GM10266 (cell line): Measurements from ENCODE around the gene NRL.

Experiments used
- DNase-seq: peaks from one replicate; pipeline ENCODE4 v3.0.0; 2012; ENCODE audit errors: extremely low spot score
- TF ChIP-seq, protein P1 (sequence below): IDR thresholded peaks from 2 replicates; pipeline ENCODE4 v1.5.1; 2012; ENCODE audit warnings: mild to moderate bottlenecking, low read depth; ENCODE audit not compliant: control insufficient read depth, insufficient read depth; ENCODE audit errors: missing control alignments

Gene NRL

DNA sequence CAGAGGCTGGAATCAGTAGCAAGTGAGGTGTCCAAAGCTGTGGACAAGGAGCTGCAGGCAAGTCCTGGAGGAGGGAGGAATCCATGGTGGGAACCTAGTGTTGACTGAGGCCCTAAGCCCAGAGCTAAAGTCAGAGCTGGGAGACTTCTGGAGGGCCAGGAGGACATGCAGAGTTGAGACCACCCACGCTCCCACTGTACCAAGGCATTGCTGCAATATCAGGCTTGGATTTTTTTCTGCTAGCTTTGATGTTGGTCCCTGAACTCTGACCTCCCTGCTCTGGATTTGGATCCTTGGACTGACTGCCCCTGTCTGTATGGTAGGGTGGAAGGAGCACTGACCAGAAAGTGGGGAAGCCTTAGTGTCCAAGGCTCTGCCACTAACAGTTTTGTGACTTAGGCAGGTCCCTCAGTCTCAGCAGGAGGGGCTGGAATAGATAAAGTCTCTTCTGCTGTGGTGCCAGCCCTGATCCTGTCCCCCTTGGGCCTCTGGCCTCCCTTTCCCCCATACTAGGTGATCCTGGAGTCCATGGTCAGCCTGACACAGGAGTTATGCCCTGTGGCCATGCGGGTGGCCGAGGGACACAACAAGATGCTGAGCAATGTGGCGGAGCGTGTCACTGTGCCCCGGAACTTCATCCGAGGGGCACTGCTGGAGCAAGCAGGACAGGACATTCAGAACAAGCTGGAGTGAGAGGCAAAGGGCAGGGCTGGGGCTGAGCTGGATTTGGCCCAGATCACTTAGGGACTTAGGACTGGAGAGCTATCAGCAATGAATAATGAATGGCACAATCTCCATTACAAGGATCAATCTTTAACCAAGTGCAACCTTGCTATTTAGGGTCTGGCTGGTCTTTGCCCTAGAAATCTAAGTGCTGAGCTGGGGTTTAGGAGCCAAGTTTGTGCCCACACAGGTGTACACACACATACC lies 53.5 kb downstream of the NRL start:
- TF ChIP-seq, protein P1, sequence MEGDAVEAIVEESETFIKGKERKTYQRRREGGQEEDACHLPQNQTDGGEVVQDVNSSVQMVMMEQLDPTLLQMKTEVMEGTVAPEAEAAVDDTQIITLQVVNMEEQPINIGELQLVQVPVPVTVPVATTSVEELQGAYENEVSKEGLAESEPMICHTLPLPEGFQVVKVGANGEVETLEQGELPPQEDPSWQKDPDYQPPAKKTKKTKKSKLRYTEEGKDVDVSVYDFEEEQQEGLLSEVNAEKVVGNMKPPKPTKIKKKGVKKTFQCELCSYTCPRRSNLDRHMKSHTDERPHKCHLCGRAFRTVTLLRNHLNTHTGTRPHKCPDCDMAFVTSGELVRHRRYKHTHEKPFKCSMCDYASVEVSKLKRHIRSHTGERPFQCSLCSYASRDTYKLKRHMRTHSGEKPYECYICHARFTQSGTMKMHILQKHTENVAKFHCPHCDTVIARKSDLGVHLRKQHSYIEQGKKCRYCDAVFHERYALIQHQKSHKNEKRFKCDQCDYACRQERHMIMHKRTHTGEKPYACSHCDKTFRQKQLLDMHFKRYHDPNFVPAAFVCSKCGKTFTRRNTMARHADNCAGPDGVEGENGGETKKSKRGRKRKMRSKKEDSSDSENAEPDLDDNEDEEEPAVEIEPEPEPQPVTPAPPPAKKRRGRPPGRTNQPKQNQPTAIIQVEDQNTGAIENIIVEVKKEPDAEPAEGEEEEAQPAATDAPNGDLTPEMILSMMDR: no peak
- no peak for DNase-seq

DNA sequence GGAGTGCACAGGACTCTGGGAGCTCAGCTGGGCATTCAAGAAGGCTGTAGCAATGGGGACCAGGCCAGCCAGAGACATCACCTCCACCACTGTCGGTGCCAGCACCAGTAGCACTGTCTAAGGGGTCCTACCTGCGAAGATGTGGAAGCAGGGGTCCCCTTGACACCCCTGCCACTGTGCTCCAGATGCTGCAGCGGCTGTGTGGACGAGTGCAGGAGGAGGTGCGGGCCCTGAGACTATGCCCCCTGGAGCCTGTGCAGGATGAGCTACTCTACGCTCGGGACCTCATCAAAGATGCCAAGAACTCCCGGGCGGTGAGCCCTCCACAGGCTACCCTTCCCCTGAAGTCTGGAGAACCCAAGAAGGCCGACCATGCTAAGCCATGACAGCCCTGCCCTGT lies 54.3 kb downstream of the NRL start:
- TF ChIP-seq, protein P1: no peak
- no peak for DNase-seq

DNA sequence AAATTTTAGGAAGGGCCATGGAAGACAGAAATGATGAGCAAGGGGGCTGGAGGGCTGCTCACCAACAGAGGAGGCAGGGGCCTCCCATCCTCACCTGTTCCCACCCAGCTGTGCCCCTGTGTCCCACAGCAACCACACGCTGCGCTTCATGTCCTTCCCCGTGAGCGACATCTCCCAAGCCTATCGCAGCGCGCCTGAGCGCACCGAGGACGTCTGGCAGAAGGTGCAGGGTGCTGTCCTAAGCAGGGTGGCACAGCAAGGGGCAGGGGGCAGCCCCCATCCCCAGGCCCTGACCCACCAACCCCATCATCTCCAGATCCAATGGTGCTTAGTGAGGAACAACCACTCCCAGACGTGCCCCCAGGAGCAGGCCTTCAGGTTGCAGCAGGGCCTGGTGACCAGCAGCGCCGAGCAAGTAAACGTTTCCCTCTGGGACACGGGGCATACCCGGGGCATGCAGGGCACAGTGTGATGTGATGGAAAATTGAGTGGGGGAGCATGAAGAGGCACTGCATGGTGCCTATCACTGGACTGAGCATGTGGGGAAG lies 54.8 kb downstream of the NRL start:
- TF ChIP-seq, protein P1: no peak
- DNase-seq: no peak

DNA sequence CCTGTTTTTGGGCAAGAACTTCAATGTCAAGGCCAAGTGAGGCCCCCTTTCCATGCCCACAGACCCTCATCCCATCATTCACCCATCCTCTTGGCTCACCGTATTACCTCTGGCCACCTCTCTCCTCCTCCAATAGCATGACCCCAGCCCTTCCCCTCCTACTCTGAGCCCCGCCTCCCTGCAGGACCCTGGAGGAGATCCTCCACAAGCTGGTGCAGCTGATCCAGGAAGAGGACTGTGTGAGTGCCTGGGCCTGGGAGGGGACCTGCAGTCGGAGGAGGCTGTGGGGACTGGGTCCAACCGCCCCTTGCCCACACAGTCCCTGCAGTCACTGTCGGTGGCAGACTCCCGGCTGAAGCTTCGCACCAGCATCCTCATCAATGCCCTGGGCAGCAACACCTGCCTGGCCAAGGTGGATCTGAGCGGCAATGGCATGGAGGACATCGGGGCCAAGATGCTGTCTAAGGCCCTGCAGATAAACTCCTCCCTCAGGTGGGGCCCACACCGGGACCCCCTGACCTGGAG lies 55.7 kb downstream of the NRL start:
- no peak for DNase-seq
- TF ChIP-seq, protein P1: no peak

DNA sequence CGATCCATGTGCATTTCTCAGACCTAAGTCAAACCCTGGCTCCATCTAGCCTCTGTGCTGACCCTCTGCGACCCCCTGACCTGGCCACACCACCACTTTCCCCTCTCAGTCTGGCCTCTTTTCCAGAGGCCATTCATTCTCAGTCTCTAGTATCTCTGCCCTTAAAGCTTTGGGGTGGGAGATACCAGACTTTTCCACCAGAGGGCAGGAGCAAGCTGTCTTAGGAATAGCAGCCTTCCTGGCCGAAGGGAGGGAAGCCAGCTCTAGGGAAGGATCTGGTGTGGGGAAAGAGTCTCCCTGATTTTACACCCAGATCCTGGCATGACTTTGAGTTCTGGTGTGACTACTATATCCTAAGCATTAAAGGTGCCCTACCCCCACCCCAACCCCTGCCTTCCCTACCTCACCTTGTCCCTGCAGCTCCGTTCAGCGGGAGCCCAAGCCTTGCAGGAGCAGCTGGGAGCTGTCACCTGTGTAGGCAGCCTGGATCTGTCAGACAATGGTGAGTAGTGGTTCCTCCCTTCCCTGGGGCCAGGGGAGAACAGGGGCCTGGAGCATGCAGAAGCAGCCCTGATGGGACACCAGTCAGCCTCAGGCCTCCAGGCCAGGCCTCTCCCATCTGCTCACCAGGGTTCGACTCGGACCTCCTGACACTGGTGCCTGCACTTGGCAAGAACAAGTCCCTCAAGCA lies 56.3 kb downstream of the NRL start:
- DNase-seq: peak; percentile 86
- TF ChIP-seq, protein P1: peak; percentile 92

DNA sequence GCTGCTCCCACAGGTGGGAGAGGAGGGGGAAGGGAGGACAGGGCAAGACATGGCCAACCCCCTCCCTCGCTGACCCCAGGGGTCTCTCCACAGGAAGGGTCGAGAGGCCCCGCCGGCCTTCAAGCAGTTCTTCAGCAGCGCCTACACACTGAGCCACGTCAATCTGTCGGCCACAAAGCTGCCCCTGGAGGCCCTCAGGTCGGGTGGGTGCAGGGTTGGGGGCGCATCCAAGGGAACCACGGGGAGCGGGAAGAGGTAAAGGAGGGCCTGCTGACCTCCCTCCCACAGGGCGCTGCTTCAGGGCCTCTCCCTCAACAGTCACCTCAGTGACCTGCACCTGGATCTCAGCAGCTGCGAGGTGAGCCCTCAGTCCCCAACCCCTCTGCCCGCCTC lies 56.9 kb downstream of the NRL start:
- TF ChIP-seq, protein P1: no peak

More for the DNA sequence above, 56.9 kb downstream of the NRL start:
- no peak for DNase-seq
